Hepatocyte (in vitro differentiated cells): ENCODE data around the gene ARFGEF3. TPM values are rescaled to one million over a fixed set of nuclear protein-coding genes. Genes with fewer than 3 reads are reported as not detected.
"Not testable (repeated sequence)": the region's sequence is repeated elsewhere in the genome, so short reads cannot be mapped to it uniquely, and the experiment has no call there.

ENCODE experiments used
- DNase-seq: peaks from one replicate; pipeline ENCODE4 v3.0.0-alpha.2; 2016; ENCODE audit warnings: low spot score
- H2AFZ ChIP-seq: fragments of 200-600 bp; sonication (generic); 2 replicates; pipeline ENCODE4 v1.6.0; 2016; ENCODE audit warnings: antibody characterized with exemption, mild to moderate bottlenecking
- H3K27ac ChIP-seq: fragments of 200-600 bp; sonication (generic); 2 replicates; pipeline ENCODE4 v1.5.1; 2016; ENCODE audit warnings: mild to moderate bottlenecking
- H3K27me3 ChIP-seq: fragments of 200-600 bp; sonication (generic); 2 replicates; pipeline ENCODE4 v1.6.1; 2016
- H3K36me3 ChIP-seq: fragments of 200-600 bp; sonication (generic); replicated peaks from 2 replicates; pipeline ENCODE4 v1.5.1; 2016; ENCODE audit warnings: low read depth; ENCODE audit not compliant: insufficient read depth
- H3K4me1 ChIP-seq: fragments of 200-600 bp; sonication (generic); 2 replicates; pipeline ENCODE4 v1.5.1; 2016; ENCODE audit warnings: mild to moderate bottlenecking, moderate library complexity; ENCODE audit not compliant: insufficient read depth
- H3K4me2 ChIP-seq: fragments of 200-600 bp; sonication (generic); 2 replicates; pipeline ENCODE4 v1.6.0; 2016
- H3K4me3 ChIP-seq: fragments of 200-600 bp; sonication (generic); 2 replicates; pipeline ENCODE4 v1.5.1; 2016; ENCODE audit warnings: mild to moderate bottlenecking
- H3K79me2 ChIP-seq: fragments of 200-600 bp; sonication (generic); 2 replicates; pipeline ENCODE4 v1.6.0; 2017; ENCODE audit warnings: mild to moderate bottlenecking
- H3K9me2 ChIP-seq: fragments of 200-600 bp; sonication (generic); replicated peaks from 2 replicates; pipeline ENCODE4 v1.6.0; 2017; ENCODE audit warnings: mild to moderate bottlenecking; ENCODE audit not compliant: insufficient read depth
- H3K9me3 ChIP-seq: fragments of 200-600 bp; sonication (generic); 2 replicates; pipeline ENCODE4 v1.5.1; 2016; ENCODE audit warnings: low read depth, mild to moderate bottlenecking
- H4K20me1 ChIP-seq: fragments of 200-600 bp; sonication (generic); 2 replicates; pipeline ENCODE4 v1.6.0; 2016; ENCODE audit warnings: mild to moderate bottlenecking; ENCODE audit not compliant: insufficient read depth, poor library complexity, severe bottlenecking
- CTCF ChIP-seq: fragments of 200-600 bp; sonication (generic); IDR thresholded peaks from 2 replicates; pipeline ENCODE4 v1.5.1; 2016; ENCODE audit warnings: antibody characterized with exemption, mild to moderate bottlenecking; ENCODE audit not compliant: poor library complexity
- EZH2 ChIP-seq: fragments of 200-600 bp; sonication (generic); IDR thresholded peaks from 2 replicates; pipeline ENCODE4 v1.6.1; 2016; ENCODE audit warnings: antibody characterized with exemption, mild to moderate bottlenecking, borderline replicate concordance
- EZH2phosphoT487 ChIP-seq: fragments of 200-600 bp; sonication (generic); IDR thresholded peaks from one replicate; pipeline ENCODE4 v1.6.1; 2018; ENCODE audit warnings: antibody characterized with exemption, mild to moderate bottlenecking, low read depth, moderate library complexity; ENCODE audit not compliant: unreplicated experiment, severe bottlenecking
- WGBS: methylation state at CpG from one replicate; pipeline ENCODE4 v1.1.6; 2016; ENCODE audit warnings: low lambda C conversion rate; ENCODE audit errors: missing lambda C conversion rate; 5-methylcytosine and 5-hydroxymethylcytosine counted together
- polyA plus RNA-seq: library from polyadenylated mRNA; unstranded; fragments of >200 nt; fragmentation: Nextera tagmentation; extraction: Ambion mirVana; gene quantifications from 2 replicates; pipeline ENCODE4 v1.2.1, GENCODE V29; 2016
- total RNA-seq: library from RNA; depleted of rRNA; stranded (reverse); fragments of >200 nt; gene quantifications from 2 replicates; pipeline ENCODE4 v1.2.3, GENCODE V29; 2014

Gene ARFGEF3
- total and polyA plus RNA-seq, 2 experiments from 2014 or later: 0.83 to 3.9 TPM

- Histone ChIP-seq H3K9me3 (no peaks in the 10 kb centered on the region), H3K4me2 (no peak overlapping the region), H3K4me1 (no peaks in the 10 kb centered on the region), H3K9me2 (no peaks in the 10 kb centered on the region), H3K4me3 (no peak overlapping the region), H3K27ac (no peak overlapping the region), H3K36me3 (no peaks in the 10 kb centered on the region), H3K79me2 (no peaks in the 10 kb centered on the region), H3K27me3 (no peaks in the 10 kb centered on the region), H4K20me1 (no peaks in the 10 kb centered on the region), H2AFZ (no peak overlapping the region)
- peak; percentile 85 for DNase-seq
- TF ChIP-seq CTCF (peak; percentile 75), EZH2 (no peak)
- WGBS: 26% methylated on average over 13 of the region's 13 CpGs
Measured at GRCh38 chr6:138115877-138116660, 45.7 kb upstream of the ARFGEF3 start.

GRCh38 chr6:138116661-138116999 is 45.1 kb upstream of the ARFGEF3 start:
- Histone ChIP-seq H3K4me2 (no peak overlapping the region), H3K4me1 (no peaks in the 10 kb centered on the region), H3K27me3 (no peaks in the 10 kb centered on the region), H2AFZ (no peak overlapping the region), H3K36me3 (no peaks in the 10 kb centered on the region), H3K27ac (no peak overlapping the region), H3K9me3 (no peaks in the 10 kb centered on the region), H3K4me3 (no peak overlapping the region), H4K20me1 (no peaks in the 10 kb centered on the region), H3K79me2 (no peaks in the 10 kb centered on the region), H3K9me2 (no peaks in the 10 kb centered on the region)
- no peak for DNase-seq
- no peak for TF ChIP-seq EZH2phosphoT487
- TF ChIP-seq CTCF: no peak
- no peak for TF ChIP-seq EZH2
- 70% methylated on average over 3 of the region's 3 CpGs for WGBS

- WGBS: 90% methylated on average over 8 of the region's 8 CpGs
- Histone ChIP-seq H3K4me3 (no peak overlapping the region), H3K79me2 (no peaks in the 10 kb centered on the region), H4K20me1 (no peaks in the 10 kb centered on the region), H3K9me3 (no peaks in the 10 kb centered on the region), H2AFZ (no peak overlapping the region), H3K27me3 (no peaks in the 10 kb centered on the region), H3K4me2 (no peak overlapping the region), H3K9me2 (no peaks in the 10 kb centered on the region), H3K4me1 (no peaks in the 10 kb centered on the region), H3K27ac (no peak overlapping the region), H3K36me3 (no peaks in the 10 kb centered on the region)
- TF ChIP-seq CTCF (no peak), EZH2 (no peak), EZH2phosphoT487 (no peak)
- no peak for DNase-seq
Measured at GRCh38 chr6:138117376-138117914, 44.3 kb upstream of the ARFGEF3 start.

- not testable (repeated sequence) for H3K4me1 ChIP-seq, H3K36me3 ChIP-seq, H3K27ac ChIP-seq, H3K79me2 ChIP-seq, DNase-seq, H3K27me3 ChIP-seq, H4K20me1 ChIP-seq, H2AFZ ChIP-seq, H3K4me2 ChIP-seq, H3K9me3 ChIP-seq, H3K9me2 ChIP-seq, H3K4me3 ChIP-seq
- 91% methylated on average over 1 of the region's 1 CpG for WGBS
Measured at GRCh38 chr6:138119229-138119628, 42.5 kb upstream of the ARFGEF3 start.
